Esophagus squamous epithelium (tissue), 4 donors: ENCODE data around the gene NEK1.

Source experiments
- CTCF ChIP-seq, 6 experiments: fragments of 450-650 bp in 4 of 6; fragments of 200-600 bp in 2 of 6; sonication (generic) in 2 of 6; IDR thresholded peaks; one replicate each; pipeline ENCODE4 v1.5.1; 2016 to 2019; ENCODE audit warnings: antibody characterized with exemption in 6 of 6, mild to moderate bottlenecking in 4 of 6, moderate library complexity in 4 of 6
- POLR2A ChIP-seq, 4 donors: fragments of 450-650 bp; IDR thresholded peaks; one replicate each; pipeline ENCODE4 v1.6.1; 2017; ENCODE audit warnings: antibody characterized with exemption in 4 of 4, mild to moderate bottlenecking in 4 of 4, moderate library complexity in 3 of 4

GRCh38 chr4:169439244-169439643 lies 173.1 kb downstream of the NEK1 start:
- TF ChIP-seq CTCF (IDR thresholded peaks at IDR 0.05) (no peak), POLR2A (IDR thresholded peaks at IDR 0.05) (no peak)
